H1 (cell line): Measurements from ENCODE around the gene SRP14. TPM values are rescaled to one million over a fixed set of nuclear protein-coding genes. Genes with fewer than 3 reads are reported as not detected.
A peak's percentile ranks its signal among the peaks of the same experiment; 100 is the strongest.

ENCODE experiments used
- CTCF ChIA-PET: fragments of 300-600 bp; sonication (Branson Sonifier 250); formaldehyde crosslinking; loops from one replicate; lab custom pipeline; 2021; ENCODE audit not compliant: partially characterized antibody; lab: Charles Lee
- POLR2A ChIA-PET: fragments of 300-600 bp; sonication (Branson Sonifier 250); formaldehyde crosslinking; loops from one replicate; lab custom pipeline; 2021; ENCODE audit warnings: inconsistent platforms; ENCODE audit not compliant: partially characterized antibody; lab: Charles Lee
- DNase-seq, 2 experiments: peaks; one replicate each; pipeline versions ENCODE4 v3.0.0 to v3.0.0-alpha.2; 2010 to 2022; ENCODE audit warnings: low spot score in 2 of 2, low read depth in 1 of 2, mixed read lengths in 1 of 2
- FAIRE-seq: peaks from 2 replicates; lab custom pipeline; 2011; peaks lifted over from hg19 to GRCh38; lab: Jason Lieb, UNC
- H2AFZ ChIP-seq: 2 replicates; pipeline ENCODE4 v1.8.1; 2012; ENCODE audit warnings: low read length, inconsistent platforms
- H2AK5ac ChIP-seq: 2 replicates; pipeline ENCODE4 v1.6.1; 2013; ENCODE audit warnings: low read depth, low read length
- H2BK120ac ChIP-seq: replicated peaks from 2 replicates; pipeline ENCODE3; 2013; ENCODE audit warnings: low read depth, low read length, inconsistent platforms
- H2BK12ac ChIP-seq: 2 replicates; pipeline ENCODE4 v1.6.1; 2013; ENCODE audit warnings: low read depth, low read length
- H2BK15ac ChIP-seq: 2 replicates; pipeline ENCODE4 v1.6.1; 2013; ENCODE audit warnings: low read length
- H2BK20ac ChIP-seq: 2 replicates; pipeline ENCODE4 v1.6.1; 2013; ENCODE audit warnings: low read length
- H2BK5ac ChIP-seq: 2 replicates; pipeline ENCODE4 v1.6.1; 2013; ENCODE audit warnings: low read depth, low read length
- H3K14ac ChIP-seq: 2 replicates; pipeline ENCODE4 v1.6.1; 2013; ENCODE audit warnings: inconsistent platforms; ENCODE audit not compliant: insufficient read length
- H3K18ac ChIP-seq: 2 replicates; pipeline ENCODE4 v1.6.1; 2013; ENCODE audit warnings: low read length; ENCODE audit errors: extremely low read depth
- H3K23ac ChIP-seq: 2 replicates; pipeline ENCODE4 v1.6.1; 2013; ENCODE audit warnings: inconsistent platforms; ENCODE audit not compliant: insufficient read length
- H3K23me2 ChIP-seq: 2 replicates; pipeline ENCODE4 v1.6.1; 2013; ENCODE audit warnings: low read depth, low read length
- H3K27ac ChIP-seq: 2 replicates; pipeline ENCODE4 v1.6.1; 2011; ENCODE audit warnings: low read depth, low read length, inconsistent platforms
- H3K27me3 ChIP-seq, 4 experiments: replicated peaks in 1 of 4; 1 replicate in 1 of 4; 2 replicates in 3 of 4; pipeline versions ENCODE4 v1.6.1 to v1.8.1; 2011 to 2013; ENCODE audit warnings: low read length in 3 of 4, mild to moderate bottlenecking in 3 of 4, inconsistent platforms in 2 of 4, mixed read lengths in 2 of 4, moderate library complexity in 1 of 4; ENCODE audit not compliant: control insufficient read depth in 3 of 4, insufficient read depth in 3 of 4; ENCODE audit errors: extremely low read depth in 1 of 4
- H3K36me3 ChIP-seq, 4 experiments: 2 replicates each; pipeline versions ENCODE4 v1.6.1 to v1.8.1; 2011 to 2013; ENCODE audit warnings: mild to moderate bottlenecking in 4 of 4, low read length in 3 of 4, moderate library complexity in 2 of 4, control low read depth in 1 of 4, inconsistent platforms in 1 of 4; ENCODE audit not compliant: insufficient read depth in 4 of 4, control insufficient read depth in 2 of 4
- H3K4ac ChIP-seq: replicated peaks from 2 replicates; pipeline ENCODE3; 2013; ENCODE audit warnings: low read length, low read depth, mixed read lengths, inconsistent platforms; ENCODE audit not compliant: insufficient read length
- H3K4me1 ChIP-seq, 4 experiments: replicated peaks in 1 of 4; 1 replicate in 1 of 4; 2 replicates in 3 of 4; pipeline versions ENCODE4 v1.6.1 to v1.8.1; 2011 to 2013; ENCODE audit warnings: low read length in 3 of 4, inconsistent platforms in 2 of 4, mixed read lengths in 1 of 4; ENCODE audit not compliant: insufficient read depth in 4 of 4, control insufficient read depth in 3 of 4
- H3K4me2 ChIP-seq, 2 experiments: 2 replicates each; pipeline versions ENCODE4 v1.6.1 to v1.8.1; 2011 to 2013; ENCODE audit warnings: low read depth in 2 of 2, low read length in 2 of 2, control low read depth in 1 of 2, inconsistent platforms in 1 of 2, mild to moderate bottlenecking in 1 of 2; ENCODE audit not compliant: insufficient read depth in 1 of 2
- H3K4me3 ChIP-seq, 4 experiments: fragments of 200-600, 300-600 bp in 1 of 4; sonication (generic), shearing (Covaris generic), sonication (Bioruptor Twin) in 1 of 4; 2 replicates each; pipeline versions ENCODE4 v1.5.1 to v1.8.1; 2011 to 2016; ENCODE audit warnings: low read length in 4 of 4, low read depth in 3 of 4, control low read depth in 2 of 4, inconsistent platforms in 2 of 4, mild to moderate bottlenecking in 2 of 4, mixed read lengths in 1 of 4, moderate library complexity in 1 of 4; ENCODE audit not compliant: insufficient read depth in 2 of 4; ENCODE audit errors: extremely low read depth in 1 of 4
- H3K56ac ChIP-seq: replicated peaks from 2 replicates; pipeline ENCODE3; 2013; ENCODE audit warnings: low read depth, mild to moderate bottlenecking, mixed read lengths, low read length, inconsistent platforms; ENCODE audit not compliant: insufficient read length
- H3K79me1 ChIP-seq: 2 replicates; pipeline ENCODE4 v1.6.1; 2013; ENCODE audit warnings: low read depth, low read length, control low read depth
- H3K79me2 ChIP-seq, 2 experiments: 2 replicates each; pipeline versions ENCODE4 v1.6.1 to v1.8.1; 2012 to 2013; ENCODE audit warnings: low read length in 2 of 2, mild to moderate bottlenecking in 2 of 2, inconsistent platforms in 1 of 2; ENCODE audit not compliant: insufficient read depth in 2 of 2, control insufficient read depth in 1 of 2
- H3K9ac ChIP-seq, 4 experiments: replicated peaks in 1 of 4; 1 replicate in 1 of 4; 2 replicates in 3 of 4; pipeline versions ENCODE4 v1.6.1 to v1.8.1; 2011 to 2013; ENCODE audit warnings: low read depth in 3 of 4, low read length in 3 of 4, control low read depth in 2 of 4, mild to moderate bottlenecking in 2 of 4, moderate library complexity in 2 of 4, inconsistent platforms in 1 of 4; ENCODE audit errors: extremely low read depth in 1 of 4
- H3K9me3 ChIP-seq, 2 experiments: 2 replicates each; pipeline versions ENCODE4 v1.6.1 to v1.8.1; 2012 to 2013; ENCODE audit warnings: mild to moderate bottlenecking in 2 of 2, moderate library complexity in 2 of 2, control low read depth in 1 of 2, inconsistent platforms in 1 of 2, low read depth in 1 of 2, low read length in 1 of 2, mixed read lengths in 1 of 2; ENCODE audit not compliant: insufficient read depth in 2 of 2
- H4K20me1 ChIP-seq, 2 experiments: replicated peaks in 1 of 2; 2 replicates each; pipeline versions ENCODE3 to v1.8.1; 2011 to 2013; ENCODE audit warnings: inconsistent platforms in 2 of 2, low read length in 2 of 2, mild to moderate bottlenecking in 1 of 2; ENCODE audit not compliant: insufficient read depth in 2 of 2, control insufficient read depth in 1 of 2
- H4K5ac ChIP-seq: 2 replicates; pipeline ENCODE4 v1.6.1; 2013; ENCODE audit warnings: low read length, low read depth, mixed read lengths, inconsistent platforms; ENCODE audit not compliant: insufficient read length
- H4K8ac ChIP-seq: 2 replicates; pipeline ENCODE4 v1.8.0; 2013; ENCODE audit warnings: mild to moderate bottlenecking, moderate library complexity, low read length, inconsistent platforms; ENCODE audit not compliant: insufficient read depth; ENCODE audit errors: extremely low read depth
- H4K91ac ChIP-seq: replicated peaks from 2 replicates; pipeline ENCODE3; 2013; ENCODE audit warnings: low read length, mixed read lengths, inconsistent platforms; ENCODE audit not compliant: insufficient read length
- HDAC2 ChIP-seq, 2 experiments: fragments of 300-600 bp in 1 of 2; sonication (generic) in 1 of 2; IDR thresholded peaks; 2 replicates each; pipeline ENCODE4 v1.6.1; 2011 to 2012; ENCODE audit warnings: low read depth in 2 of 2, low read length in 2 of 2, mild to moderate bottlenecking in 2 of 2, moderate library complexity in 2 of 2, borderline replicate concordance in 1 of 2, inconsistent platforms in 1 of 2
- HDAC6 ChIP-seq: IDR thresholded peaks from one replicate; pipeline ENCODE4 v1.7.1; 2012; ENCODE audit warnings: low read depth, mild to moderate bottlenecking, inconsistent platforms, low read length, moderate library complexity
- KDM1A ChIP-seq: fragments of 200-600, 300-600 bp; sonication (generic); IDR thresholded peaks from 2 replicates; pipeline ENCODE4 v1.7.1; 2016; ENCODE audit warnings: mild to moderate bottlenecking, low read length, borderline replicate concordance
- SP1 ChIP-seq: IDR thresholded peaks from 2 replicates; pipeline ENCODE4 v1.6.1; 2011; ENCODE audit warnings: low read depth, low read length
- WGBS, 2 experiments: shearing (Covaris generic) in 1 of 2; methylation state at CpG; one replicate each; pipeline versions ENCODE4 v1.1.6 to v1.1.7; 2013 to 2015; ENCODE audit warnings: low lambda C conversion rate in 2 of 2, mixed read lengths in 2 of 2, inconsistent platforms in 1 of 2, low coverage in 1 of 2, missing lambda C conversion rate in 1 of 2; ENCODE audit not compliant: insufficient replicate concordance in 2 of 2, insufficient coverage in 1 of 2, insufficient read length in 1 of 2; ENCODE audit errors: extremely low coverage in 1 of 2, missing lambda C conversion rate in 1 of 2; 5-methylcytosine and 5-hydroxymethylcytosine counted together
- polyA plus RNA-seq, 7 experiments: library from polyadenylated mRNA; depleted of rRNA in 3 of 7; stranded (reverse) in 5 of 7; unstranded in 2 of 7; fragments of >200 nt in 5 of 7; fragments of 200-250 nt in 2 of 7; gene quantifications; 1 replicate in 5 of 7; 2 replicates in 1 of 7; 4 replicates in 1 of 7; pipeline versions ENCODE4 v1.2.1 to v1.2.3, GENCODE V29; 2011 to 2013; ENCODE audit warnings: missing spikeins in 2 of 7, mixed read lengths in 2 of 7
- total RNA-seq: library from RNA; stranded (reverse); fragmentation: NEBNext Ultra II Directional; extraction: Animal tissue kit (Norgen Biotek cat#: 25700); gene quantifications from 2 replicates; pipeline ENCODE4 v1.2.1, GENCODE V29; 2021

Gene SRP14
- total and polyA plus RNA-seq, 2 of the 8 experiments (the other 6 are each of a cell fraction or from before 2014, with no cell fraction given) = 186 to 223 TPM

GRCh38 chr15:40046721-40047414 is 7.9 kb upstream of the SRP14 start:
- Histone ChIP-seq H4K5ac (no peak overlapping the region), H2BK12ac (no peak overlapping the region), H3K36me3 (no peaks in the 10 kb centered on the region), H3K18ac (no peak overlapping the region), H3K4me3 (no peak overlapping the region), H3K4me2 (no peak overlapping the region), H4K20me1 (peaks cover 0 to 7% of the 10 kb centered on the region in 2 experiments), H3K23me2 (peaks cover 6% of the 10 kb centered on the region; the same call in 1 of the 2 replicates), H4K8ac (no peak overlapping the region), H3K9ac (no peak overlapping the region), H3K4me1 (peaks cover 5 to 21% (median 9%) of the 10 kb centered on the region in 4 experiments), H3K27me3 (no peaks in the 10 kb centered on the region), H3K14ac (no peak overlapping the region), H3K79me1 (no peaks in the 10 kb centered on the region), H2BK5ac (no peak overlapping the region; the same call in 1 of the 2 replicates), H3K56ac (no peak overlapping the region), H4K91ac (no peak overlapping the region), H3K23ac (no peak overlapping the region), H3K9me3 (no peaks in the 10 kb centered on the region), H3K27ac (no peak overlapping the region), H3K79me2 (no peaks in the 10 kb centered on the region), H2BK15ac (no peak overlapping the region), H2BK20ac (no peak overlapping the region), H2AK5ac (no peak overlapping the region), H3K4ac (no peak overlapping the region), H2AFZ (no peak overlapping the region), H2BK120ac (no peak overlapping the region)
- 92% methylated on average over 5 of the region's 5 CpGs; no CpG with 5 or more reads in 1 of the 2 experiments for WGBS, 2 experiments
- DNase-seq (peak in 1 of 2 experiments; percentile 26), FAIRE-seq (no peak)
- no peak for TF ChIP-seq KDM1A
- TF ChIP-seq HDAC6 = no peak
- TF ChIP-seq HDAC2 (IDR thresholded peaks at IDR 0.05; ENCODE audit: borderline replicate concordance in 1 of 2, low read depth in 2 of 2, low read length in 2 of 2) = no peak
- no peak for TF ChIP-seq SP1
- ChIA-PET POLR2A (interaction anchor here (0.8 to 3.1 kb wide), 11 partner anchors 9 to 192 kb away, joined by 3 to 17 read pairs (median 4); partner anchors contain the start of genes BUB1B and PAK6), CTCF (interaction anchor here (0.6 to 21.9 kb wide), 21 partner anchors 9 to 1338 kb away, joined by 3 to 406 read pairs (median 3); partner anchors contain the start of genes BMF, BUB1B, PAK6 and PLCB2)
